NCI-H524 (cell line): Measurements from ENCODE around the gene DHRS7.
A peak's percentile ranks its signal among the peaks of the same experiment; 100 is the strongest.

Experiments
- DNase-seq, 2 experiments: peaks; one replicate each; lab custom pipeline; 2025; lab: John Stamatoyannopoulos, UW

The DHRS7 gene

GRCh38 chr14:60184905-60185555 is 19.8 kb upstream of the DHRS7 start:
- peak; percentile 25 to 74 for DNase-seq

- peak; percentile 65 to 88 for DNase-seq
Observed at GRCh38 chr14:60184146-60184904, 19.1 kb upstream of the DHRS7 start.

- peak in 1 of 2 experiments; percentile 62 for DNase-seq
Observed at GRCh38 chr14:60183741-60184140, 18.5 kb upstream of the DHRS7 start.

GRCh38 chr14:60183138-60183537 is 17.9 kb upstream of the DHRS7 start:
- no peak for DNase-seq

- DNase-seq, result no peak
Observed at GRCh38 chr14:60179431-60179869, 14.3 kb upstream of the DHRS7 start.

- no peak for DNase-seq
Observed at GRCh38 chr14:60178820-60179219, 13.6 kb upstream of the DHRS7 start.

GRCh38 chr14:60178164-60178563 is 13.0 kb upstream of the DHRS7 start:
- no peak for DNase-seq

- peak in 1 of 2 experiments; percentile 71 for DNase-seq
Observed at GRCh38 chr14:60175255-60175902, 10.2 kb upstream of the DHRS7 start.

GRCh38 chr14:60174352-60175254 is 9.4 kb upstream of the DHRS7 start:
- DNase-seq, result no peak

- DNase-seq, result peak; percentile 70 to 80
Observed at GRCh38 chr14:60171690-60172089, 6.5 kb upstream of the DHRS7 start.

- DNase-seq, result no peak
Observed at GRCh38 chr14:60170948-60171347, 5.8 kb upstream of the DHRS7 start.

- DNase-seq, result peak; percentile 90 to 97
Observed at GRCh38 chr14:60169722-60170121, 4.5 kb upstream of the DHRS7 start.

- DNase-seq, result peak in 1 of 2 experiments; percentile 19
Observed at GRCh38 chr14:60166142-60166541, 944 bp upstream of the DHRS7 start.

- DNase-seq, result no peak
Observed at GRCh38 chr14:60165547-60165876, 314 bp upstream of the DHRS7 start.

- no peak for DNase-seq
Observed at GRCh38 chr14:60164404-60164711, 840 bp downstream of the DHRS7 start.

- DNase-seq, result peak in 1 of 2 experiments; percentile 31
Observed at GRCh38 chr14:60163693-60164092, 1.5 kb downstream of the DHRS7 start.

GRCh38 chr14:60161196-60162107 is 3.7 kb downstream of the DHRS7 start:
- DNase-seq, result peak; percentile 76 to 92

GRCh38 chr14:60160422-60160821 is 4.8 kb downstream of the DHRS7 start:
- DNase-seq, result no peak

- no peak for DNase-seq
Observed at GRCh38 chr14:60154671-60155070, 10.5 kb downstream of the DHRS7 start.

- DNase-seq, result no peak
Observed at GRCh38 chr14:60153991-60154390, 11.2 kb downstream of the DHRS7 start.

GRCh38 chr14:60151715-60152114 is 13.5 kb downstream of the DHRS7 start:
- DNase-seq, result peak; percentile 89 to 92
